IPS DF 19.7 (cell line): ENCODE data around the gene RNF128.

Experiments
- DNase-seq: peaks from one replicate; pipeline ENCODE4 v3.0.0-alpha.2; 2013; ENCODE audit warnings: low read depth, low spot score

The RNF128 gene, protein sequence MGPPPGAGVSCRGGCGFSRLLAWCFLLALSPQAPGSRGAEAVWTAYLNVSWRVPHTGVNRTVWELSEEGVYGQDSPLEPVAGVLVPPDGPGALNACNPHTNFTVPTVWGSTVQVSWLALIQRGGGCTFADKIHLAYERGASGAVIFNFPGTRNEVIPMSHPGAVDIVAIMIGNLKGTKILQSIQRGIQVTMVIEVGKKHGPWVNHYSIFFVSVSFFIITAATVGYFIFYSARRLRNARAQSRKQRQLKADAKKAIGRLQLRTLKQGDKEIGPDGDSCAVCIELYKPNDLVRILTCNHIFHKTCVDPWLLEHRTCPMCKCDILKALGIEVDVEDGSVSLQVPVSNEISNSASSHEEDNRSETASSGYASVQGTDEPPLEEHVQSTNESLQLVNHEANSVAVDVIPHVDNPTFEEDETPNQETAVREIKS

DNA sequence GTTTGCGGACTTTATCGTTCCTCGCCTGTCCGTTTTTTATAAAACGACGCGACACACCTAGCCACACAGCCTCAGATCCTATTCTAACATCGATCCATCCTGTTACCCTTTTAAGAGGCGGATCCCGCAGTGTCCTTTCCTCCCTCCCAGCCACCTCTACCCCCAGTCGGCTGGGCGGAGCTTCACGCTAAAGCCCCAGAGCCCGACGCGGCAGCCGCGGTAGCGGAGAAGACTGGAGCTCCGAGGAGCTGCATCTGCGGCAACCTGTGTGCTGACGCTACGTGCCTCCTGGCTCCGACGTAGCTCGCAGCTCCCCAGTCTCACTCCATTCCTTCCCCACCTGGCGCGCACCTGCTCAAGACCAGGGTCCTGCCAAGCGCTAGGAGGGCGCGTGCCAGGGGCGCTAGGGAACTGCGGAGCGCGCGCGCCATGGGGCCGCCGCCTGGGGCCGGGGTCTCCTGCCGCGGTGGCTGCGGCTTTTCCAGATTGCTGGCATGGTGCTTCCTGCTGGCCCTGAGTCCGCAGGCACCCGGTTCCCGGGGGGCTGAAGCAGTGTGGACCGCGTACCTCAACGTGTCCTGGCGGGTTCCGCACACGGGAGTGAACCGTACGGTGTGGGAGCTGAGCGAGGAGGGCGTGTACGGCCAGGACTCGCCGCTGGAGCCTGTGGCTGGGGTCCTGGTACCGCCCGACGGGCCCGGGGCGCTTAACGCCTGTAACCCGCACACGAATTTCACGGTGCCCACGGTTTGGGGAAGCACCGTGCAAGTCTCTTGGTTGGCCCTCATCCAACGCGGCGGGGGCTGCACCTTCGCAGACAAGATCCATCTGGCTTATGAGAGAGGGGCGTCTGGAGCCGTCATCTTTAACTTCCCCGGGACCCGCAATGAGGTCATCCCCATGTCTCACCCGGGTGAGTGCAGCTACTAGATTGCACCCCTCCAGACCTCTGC, at the start of gene RNF128:
TSS of gene RNF128 (plus strand) at position 217 of the 953 bp plus-strand sequence. CDS start at position 430, 213 bp downstream.
- DNase-seq = peak; percentile 23

DNA sequence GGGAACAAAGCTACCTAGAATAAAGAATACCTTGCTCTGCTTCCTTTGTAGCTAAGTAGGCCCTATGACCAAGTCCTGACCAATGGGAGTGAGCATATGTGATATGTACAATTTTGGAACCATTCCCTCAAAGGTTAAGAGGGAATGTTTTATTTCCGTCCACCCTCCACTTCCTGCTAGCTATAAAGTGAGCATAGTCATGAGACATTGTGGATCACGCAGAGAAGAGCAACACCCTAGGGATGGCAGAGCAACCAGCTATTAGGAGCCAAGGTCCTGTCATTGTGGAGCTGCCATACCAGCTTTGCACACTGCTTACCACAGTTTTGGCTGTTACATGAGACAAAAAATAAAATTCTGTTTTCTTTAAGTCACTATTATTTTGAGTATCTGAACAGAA, 45.8 kb upstream of the RNF128 start:
- DNase-seq = no peak

DNA sequence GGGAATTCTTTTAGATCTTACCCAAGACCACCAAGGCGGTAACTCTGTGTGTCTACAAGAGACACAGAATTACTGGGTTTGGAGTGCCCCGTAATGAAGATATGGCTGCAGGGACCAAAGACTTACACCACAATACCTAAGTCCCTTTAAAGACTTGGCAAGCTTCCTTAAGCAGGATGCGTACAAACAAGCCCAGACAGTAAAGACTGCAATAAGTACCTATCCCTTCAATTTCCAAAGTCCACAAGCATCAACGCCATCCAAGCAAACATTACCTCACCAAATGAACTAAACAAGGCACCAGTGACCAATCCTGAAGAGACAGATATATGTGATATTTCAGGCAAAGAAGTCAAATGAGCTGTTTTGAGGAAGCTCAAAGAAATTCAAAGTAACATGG, 42.3 kb upstream of the RNF128 start:
- DNase-seq = no peak

DNA sequence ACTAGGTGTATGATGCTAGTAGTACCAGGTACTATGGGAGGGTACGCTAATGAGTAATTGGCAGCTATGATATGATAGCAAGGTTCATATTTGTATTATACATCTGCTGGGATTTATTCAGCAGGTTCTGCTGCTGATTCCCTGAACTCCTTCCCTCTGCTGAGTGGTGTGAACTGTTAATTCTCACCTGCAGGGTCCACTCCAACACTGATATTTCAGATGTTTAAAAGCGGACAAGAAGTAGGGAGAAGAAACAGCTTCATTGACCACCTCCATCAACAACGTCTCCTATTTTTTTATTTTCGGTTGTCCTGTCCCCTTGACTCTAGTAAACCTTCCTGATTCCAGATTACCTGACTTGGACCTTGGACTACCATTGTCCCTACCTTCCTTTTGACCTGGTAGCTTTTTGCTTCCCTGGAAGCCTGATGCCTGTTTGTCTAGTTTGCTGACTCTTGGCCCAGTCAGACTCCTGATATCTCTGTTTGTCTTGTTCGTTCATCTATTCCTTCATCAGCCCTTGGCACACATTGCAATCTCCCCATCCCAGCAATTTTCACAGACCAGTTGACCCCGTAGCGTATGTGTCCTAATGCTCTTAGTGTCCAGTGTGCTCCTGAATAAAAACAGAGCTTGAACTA, 34.0 kb upstream of the RNF128 start:
- no peak for DNase-seq

DNA sequence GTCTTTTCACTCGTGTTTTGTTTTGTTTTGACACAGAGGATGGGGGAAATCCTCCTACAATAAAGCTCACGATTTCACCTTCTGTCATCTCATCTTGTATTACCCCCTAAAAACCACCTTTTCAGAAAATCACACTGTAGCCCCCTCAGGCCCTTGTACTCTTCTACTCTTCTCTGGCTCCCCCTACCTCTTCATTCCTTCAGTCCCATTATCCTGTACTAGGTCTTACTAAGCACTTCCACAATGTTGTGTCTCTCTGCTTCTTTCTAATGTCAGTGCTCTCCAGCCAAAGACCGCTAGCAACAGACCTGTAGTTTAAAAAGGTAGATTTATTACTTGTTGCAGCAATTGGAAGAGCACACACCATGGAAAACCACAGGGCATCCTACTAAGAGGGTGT, 30.0 kb upstream of the RNF128 start:
- DNase-seq = no peak

DNA sequence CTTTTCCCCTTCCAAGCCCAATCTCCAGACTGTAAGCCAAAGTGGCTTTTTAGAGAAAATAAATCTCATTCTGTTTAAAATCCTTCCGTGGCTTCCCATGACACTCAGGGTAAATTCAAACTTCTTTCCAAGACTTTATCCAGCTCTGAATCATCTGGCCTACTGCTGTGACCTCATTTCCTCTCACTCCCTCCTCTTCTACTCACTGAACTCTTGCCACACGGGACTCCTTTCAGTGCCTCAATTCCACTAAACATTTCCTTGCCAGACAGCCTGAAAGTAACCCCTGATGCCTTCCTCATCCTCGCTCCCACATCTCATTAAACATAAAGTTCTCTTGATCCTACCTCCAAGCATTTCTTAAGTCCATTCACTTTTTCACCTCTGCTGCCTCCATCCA, 27.8 kb upstream of the RNF128 start:
- DNase-seq = no peak

DNA sequence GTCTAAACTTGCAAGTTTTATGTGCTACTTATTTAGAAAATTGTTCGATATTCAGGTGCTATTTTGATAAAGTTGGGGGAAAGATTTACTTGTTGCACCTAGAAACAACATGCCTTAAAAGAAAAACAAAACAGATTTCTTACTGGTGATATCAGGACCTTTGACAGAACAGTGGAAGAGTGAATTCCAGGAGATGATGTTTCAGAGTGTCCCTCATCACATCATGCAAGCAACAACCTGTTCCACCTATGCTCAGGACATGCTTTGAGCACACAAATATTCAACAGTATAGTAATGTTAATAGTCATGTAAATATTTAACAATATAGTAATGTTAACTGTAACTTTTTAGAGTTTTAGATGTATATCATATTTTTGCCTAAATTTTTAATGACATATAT, 23.9 kb upstream of the RNF128 start:
- no peak for DNase-seq

DNA sequence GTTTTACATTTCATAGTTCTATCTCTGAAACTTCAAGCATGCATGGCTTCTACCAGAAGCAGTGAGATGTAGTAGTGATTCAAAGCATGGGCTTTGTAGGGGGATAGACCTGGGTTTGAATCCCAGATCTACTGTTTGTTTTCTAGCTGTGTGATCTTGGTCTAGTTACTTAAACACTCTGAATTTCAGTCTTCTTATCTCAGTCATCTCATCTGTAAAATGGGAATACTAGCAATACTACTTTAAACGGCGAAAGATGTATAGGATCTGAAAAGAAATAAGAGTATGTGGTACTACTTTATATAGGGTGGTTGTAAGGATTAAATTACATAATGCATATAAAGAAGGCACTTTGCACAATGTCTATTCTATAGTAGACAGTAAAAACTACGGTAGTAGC, 20.0 kb upstream of the RNF128 start:
- no peak for DNase-seq

DNA sequence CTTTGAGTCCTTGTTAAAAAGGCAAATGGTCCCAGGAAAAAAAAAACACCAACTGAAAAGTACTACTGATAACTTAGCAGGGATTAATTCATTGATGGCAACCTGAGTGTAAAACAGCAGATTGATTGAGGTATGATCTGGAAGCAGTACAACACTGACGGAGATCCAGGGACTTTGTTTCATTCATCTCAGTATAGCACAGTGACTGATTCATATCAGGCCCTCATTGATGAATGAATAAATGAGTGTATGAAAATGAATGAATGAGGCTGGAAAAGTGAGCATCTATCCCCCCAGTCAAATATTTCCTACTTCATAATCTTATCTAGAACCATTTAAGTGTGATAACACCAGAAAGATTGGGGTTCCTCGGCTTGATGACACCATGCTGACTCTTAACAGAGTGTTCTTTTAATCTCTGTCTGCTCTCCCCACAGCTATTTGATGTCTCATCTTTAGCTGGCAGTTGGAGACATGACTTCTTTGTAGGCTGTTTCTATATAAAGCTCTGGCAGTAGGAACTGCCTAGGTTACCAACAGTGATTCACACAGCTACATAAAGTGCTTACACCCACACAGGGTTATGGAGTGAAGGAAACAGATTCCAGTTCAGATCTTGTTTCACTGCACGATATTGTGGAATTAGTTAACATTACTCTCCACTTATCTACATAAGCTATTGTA, 18.6 kb upstream of the RNF128 start:
- no peak for DNase-seq

DNA sequence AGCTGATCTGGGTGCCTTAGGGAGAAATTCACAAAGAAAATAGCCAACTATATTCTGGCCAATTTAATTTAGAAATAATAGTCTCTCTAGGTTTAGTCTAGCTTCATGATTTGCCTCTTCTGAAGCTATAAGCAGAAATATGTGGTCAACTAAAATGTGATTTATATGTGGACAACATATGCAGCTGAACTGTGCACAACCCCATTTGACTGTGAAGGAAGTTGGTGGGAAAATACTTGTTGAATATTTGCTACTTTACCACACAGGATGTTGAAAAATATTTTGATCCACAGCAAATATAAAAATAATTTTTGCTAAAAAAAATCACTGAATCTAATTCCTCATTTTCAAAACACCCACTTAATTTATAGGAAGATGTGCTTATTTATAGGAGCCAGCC, 15.7 kb upstream of the RNF128 start:
- no peak for DNase-seq

DNA sequence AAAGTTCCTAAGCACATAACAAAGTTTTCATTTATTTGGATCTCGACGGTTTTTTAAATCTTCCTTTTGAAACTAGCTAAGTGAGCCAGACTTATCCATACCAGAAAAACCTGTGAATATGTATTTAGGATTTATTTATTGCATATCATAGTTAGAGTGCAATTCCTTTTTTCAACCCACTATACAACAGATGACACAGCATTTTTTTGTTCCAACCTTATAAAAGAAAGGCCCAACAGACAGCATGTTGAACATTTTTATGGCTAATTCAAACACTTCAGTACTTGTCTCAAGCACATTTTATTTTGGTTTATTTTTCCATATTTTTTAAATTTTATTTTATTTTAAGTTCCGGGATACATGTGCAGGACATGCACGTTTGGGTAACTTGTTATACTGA, 15.1 kb upstream of the RNF128 start:
- DNase-seq = no peak

DNA sequence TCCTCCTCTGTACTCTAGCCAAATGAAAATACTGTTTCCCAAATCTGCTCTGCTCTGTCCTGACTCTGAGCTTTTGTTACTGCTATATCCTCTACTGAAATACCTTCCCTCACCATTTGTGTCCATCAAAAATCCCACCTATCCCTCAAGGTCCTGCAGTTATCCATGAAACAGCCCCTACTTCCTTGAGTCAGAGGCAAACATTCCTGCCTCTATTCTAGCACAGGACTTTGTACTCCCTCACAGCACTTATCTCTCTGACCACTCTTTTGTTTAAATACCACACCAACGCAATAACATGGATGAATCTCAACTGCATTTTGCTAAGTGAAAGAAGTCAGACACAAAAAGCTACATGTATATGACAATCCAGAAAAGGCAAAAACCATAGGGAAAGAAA, 10.5 kb upstream of the RNF128 start:
- DNase-seq = no peak

DNA sequence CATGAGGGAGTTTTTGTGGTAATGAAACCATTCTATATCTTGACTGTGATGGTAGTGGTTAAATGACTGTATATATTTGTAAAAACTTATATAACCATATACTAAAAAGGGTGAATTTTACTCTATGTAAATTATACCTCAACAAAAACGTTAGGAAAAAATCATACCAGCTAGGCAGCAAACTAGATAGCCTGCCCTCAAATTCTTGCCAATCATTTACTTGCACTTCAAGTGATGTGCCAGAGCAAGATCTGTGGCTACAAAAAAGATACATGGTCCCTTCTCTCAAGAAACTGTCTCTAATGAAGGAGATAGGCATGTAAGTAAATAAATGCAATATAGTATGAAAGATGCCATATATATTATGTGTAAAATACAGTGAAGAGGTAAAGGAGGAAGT, 10.0 kb upstream of the RNF128 start:
- DNase-seq = no peak

DNA sequence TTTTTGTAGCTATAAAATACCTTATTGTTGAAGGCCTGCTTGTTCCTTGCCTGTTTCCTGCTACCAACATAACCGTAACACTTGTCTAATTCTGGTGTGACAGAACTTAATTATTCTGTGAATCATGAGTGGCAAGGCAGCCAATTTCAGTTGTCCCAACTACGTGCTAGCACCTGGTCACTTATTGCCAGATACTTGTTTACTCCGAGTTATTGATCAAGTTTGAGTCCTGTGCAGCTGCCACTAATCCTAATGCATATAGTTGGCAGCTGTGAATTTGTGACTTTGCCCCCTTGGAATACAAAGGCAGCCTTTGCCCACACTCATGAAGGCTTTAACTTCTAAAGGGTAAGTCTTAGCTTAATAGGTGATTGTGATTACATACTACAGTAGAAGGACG, 7.8 kb upstream of the RNF128 start:
- DNase-seq = no peak

DNA sequence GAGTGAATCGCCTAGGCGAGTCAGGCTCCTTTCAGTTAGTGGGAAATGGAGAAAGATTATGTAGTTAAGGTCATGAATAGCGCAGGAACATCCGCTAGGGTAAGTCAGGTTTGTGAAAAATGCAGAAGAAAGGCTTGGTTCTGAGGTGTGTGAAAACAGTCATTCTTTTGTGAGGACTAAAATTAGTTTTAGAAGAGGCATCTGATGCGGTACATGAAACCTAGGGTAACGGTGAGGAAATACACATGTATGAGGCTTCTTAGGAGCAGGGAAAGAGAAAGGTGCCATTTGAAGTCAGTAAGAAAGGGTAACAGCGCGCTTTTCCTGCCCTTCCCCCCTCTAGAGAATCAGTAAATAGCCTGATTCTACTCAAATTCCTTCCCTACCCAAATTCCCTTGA, 570 bp upstream of the RNF128 start:
- DNase-seq = no peak

DNA sequence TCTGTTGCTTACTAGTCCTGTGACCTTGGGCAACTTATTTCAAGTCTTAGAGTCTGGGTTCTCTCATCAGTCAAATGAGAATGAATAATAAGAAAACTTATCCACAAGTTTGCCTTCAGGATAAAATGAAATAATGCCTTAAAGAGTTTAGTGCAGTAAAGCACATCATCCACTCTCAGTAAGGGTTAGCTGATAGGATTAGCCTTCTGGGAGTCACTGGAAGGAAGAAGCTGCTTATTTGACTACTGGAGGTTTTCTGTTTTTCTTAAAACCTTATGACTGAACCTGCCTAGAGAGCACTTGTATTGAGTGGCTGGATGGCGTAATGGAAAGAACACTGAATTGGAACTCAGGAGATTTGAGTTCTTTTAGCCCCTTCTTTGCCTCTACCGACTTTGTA, 1.8 kb downstream of the RNF128 start:
- no peak for DNase-seq

DNA sequence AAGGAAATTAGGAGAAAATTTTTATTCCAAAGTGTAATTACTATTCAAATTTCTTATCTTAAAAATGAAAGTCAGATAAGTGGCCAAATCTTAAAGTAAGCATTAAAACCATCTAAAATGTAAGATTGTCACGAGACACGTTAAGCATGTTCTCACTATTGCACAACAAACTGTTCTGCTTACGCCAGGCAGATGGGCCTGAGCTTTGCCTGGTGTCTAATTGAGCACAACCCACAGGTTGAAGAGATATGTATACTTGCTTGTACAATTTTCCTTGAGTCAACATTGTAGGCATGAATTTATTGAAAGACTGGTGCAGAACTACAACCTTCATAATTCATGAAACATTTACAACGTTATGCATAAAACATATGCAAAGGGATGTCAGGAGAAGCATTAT, 3.9 kb downstream of the RNF128 start:
- no peak for DNase-seq

DNA sequence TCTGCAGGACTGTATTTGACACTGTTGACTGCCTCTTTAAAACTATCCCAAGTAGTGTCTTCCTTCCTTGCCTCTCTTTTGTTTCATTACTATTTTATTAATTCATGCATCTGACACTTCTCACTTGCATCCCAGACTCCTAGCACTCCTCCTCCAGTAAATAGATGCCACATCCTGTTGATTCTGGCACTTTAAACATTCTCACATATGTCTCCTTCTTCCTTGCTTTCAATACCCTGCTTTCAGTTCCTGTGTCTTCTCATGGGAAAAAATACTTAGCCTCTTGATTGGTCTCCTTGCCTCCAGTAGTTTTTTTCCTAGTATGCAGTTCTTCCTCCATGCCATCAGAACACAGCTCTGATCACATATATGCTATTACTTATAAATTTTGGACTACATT, 5.1 kb downstream of the RNF128 start:
- DNase-seq = no peak

DNA sequence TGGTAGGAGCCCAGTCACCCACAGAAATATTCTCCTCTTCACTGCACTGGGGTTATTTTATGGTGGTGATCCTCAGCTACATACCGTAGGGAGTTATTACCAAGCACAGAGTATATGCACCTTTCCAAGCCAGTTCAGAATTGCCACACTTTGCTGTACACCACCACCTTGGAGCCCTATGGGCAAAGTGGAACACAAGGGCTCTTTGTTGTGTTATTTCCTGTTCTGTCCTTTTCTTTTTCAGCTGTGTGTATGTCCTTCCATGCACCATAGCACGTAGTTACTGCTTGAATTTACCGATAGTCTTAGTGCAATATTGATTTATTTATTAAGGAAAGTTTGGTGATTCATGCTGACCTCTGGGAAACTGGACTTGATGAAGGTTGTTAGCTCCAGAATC, 8.3 kb downstream of the RNF128 start:
- no peak for DNase-seq

DNA sequence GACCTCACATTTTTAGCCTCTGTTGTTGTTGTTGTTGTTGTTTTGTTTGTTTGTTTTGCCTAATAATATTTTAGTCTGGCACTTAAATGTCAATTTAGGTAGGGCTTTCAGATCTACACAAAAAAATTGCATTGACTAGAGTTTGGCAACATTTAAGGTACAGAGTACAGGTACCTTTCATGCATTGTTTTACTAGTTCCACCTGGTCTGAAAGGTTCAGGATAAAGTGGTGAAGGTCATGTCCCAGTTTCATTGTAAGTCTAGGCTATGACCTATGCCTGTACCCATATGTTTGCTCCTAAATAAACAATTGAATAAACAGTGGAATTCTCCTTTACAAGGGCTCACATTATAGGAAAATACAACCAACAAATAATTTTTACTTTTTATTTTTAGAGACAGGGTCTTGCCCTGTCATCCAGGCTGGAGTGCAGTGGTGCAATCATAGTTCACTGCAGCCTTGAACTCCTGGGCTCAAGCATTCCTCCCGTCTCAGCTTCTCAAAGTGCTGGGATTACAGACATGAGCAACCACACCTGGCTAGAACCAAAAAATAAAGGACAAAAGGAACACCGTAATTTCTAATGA, 13.8 kb downstream of the RNF128 start:
- DNase-seq = no peak

DNA sequence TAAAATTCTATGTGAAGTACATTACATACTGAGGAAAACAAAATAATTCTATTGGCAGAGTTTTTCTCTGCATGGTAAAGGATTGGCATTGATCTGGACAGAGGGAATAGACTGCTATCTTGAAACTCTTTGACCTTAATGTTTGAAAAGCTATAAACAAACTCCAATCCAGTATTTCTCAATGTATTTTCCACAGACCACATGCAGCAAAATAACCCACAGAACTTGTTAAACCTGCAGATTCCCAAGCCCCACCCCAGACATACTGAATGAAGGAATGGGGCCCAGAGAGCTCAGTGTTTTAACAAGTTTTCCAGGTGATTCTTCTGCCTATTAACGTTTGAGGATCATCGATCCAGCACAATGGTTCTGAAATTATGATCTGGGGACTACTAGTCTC, 15.7 kb downstream of the RNF128 start:
- DNase-seq = no peak
